HepG2 (cell line): Measurements from ENCODE around the gene HCRT. TPM values are rescaled to one million over a fixed set of nuclear protein-coding genes. Genes with fewer than 3 reads are reported as not detected.

Experiments used
- ATF6 ChIP-seq: sonication (generic); formaldehyde crosslinking; conservative IDR thresholded peaks from 2 replicates; pipeline ENCODE4 v1.4.0; 2020; ENCODE audit warnings: missing genetic modification reagents
- CBX5 ChIP-seq: sonication (generic); formaldehyde crosslinking; IDR thresholded peaks from 2 replicates; pipeline ENCODE4 v1.4.0; 2020; ENCODE audit warnings: missing genetic modification reagents, borderline replicate concordance
- DNMT3B ChIP-seq: conservative IDR thresholded peaks from 2 replicates; pipeline ENCODE4 v1.6.1; 2016; ENCODE audit warnings: missing biosample characterization, control low read depth
- E2F2 ChIP-seq: sonication (generic); formaldehyde crosslinking; IDR thresholded peaks from 2 replicates; pipeline ENCODE4 v1.4.0; 2020; ENCODE audit warnings: missing genetic modification reagents, borderline replicate concordance
- ELK4 ChIP-seq: sonication (generic); formaldehyde crosslinking; IDR thresholded peaks from 2 replicates; pipeline ENCODE4 v1.9.0; 2021; ENCODE audit warnings: missing genetic modification reagents, borderline replicate concordance
- FOXP4 ChIP-seq: sonication (generic); formaldehyde crosslinking; IDR thresholded peaks from 2 replicates; pipeline ENCODE4 v1.4.0; 2020; ENCODE audit warnings: missing genetic modification reagents
- MAX ChIP-seq: IDR thresholded peaks from 2 replicates; pipeline ENCODE4 v1.6.1; 2012; ENCODE audit warnings: inconsistent platforms
- MYPOP ChIP-seq: sonication (generic); formaldehyde crosslinking; IDR thresholded peaks from 2 replicates; pipeline ENCODE4 v1.8.1; 2023; ENCODE audit warnings: mild to moderate bottlenecking, moderate library complexity, missing genetic modification reagents
- RBAK ChIP-seq: sonication (generic); formaldehyde crosslinking; IDR thresholded peaks from 2 replicates; pipeline ENCODE4 v1.5.1; 2020; ENCODE audit warnings: mild to moderate bottlenecking, missing genetic modification reagents
- SMYD3 ChIP-seq: sonication (generic); formaldehyde crosslinking; IDR thresholded peaks from 2 replicates; pipeline ENCODE4 v1.8.1; 2023; ENCODE audit warnings: mild to moderate bottlenecking, missing genetic modification reagents
- ZBTB10 ChIP-seq: sonication (generic); formaldehyde crosslinking; IDR thresholded peaks from 2 replicates; pipeline ENCODE4 v1.4.0; 2020; ENCODE audit warnings: missing genetic modification reagents, borderline replicate concordance
- ZNF121 ChIP-seq: sonication (generic); formaldehyde crosslinking; IDR thresholded peaks from 2 replicates; pipeline ENCODE4 v1.5.0; 2020; ENCODE audit warnings: mild to moderate bottlenecking, missing genetic modification reagents
- ZNF143 ChIP-seq: sonication (generic); formaldehyde crosslinking; IDR thresholded peaks from 2 replicates; pipeline ENCODE4 v1.4.0; 2020; ENCODE audit warnings: missing genetic modification reagents
- ZNF18 ChIP-seq: sonication (generic); formaldehyde crosslinking; IDR thresholded peaks from 2 replicates; pipeline ENCODE4 v1.8.0; 2022; ENCODE audit warnings: mild to moderate bottlenecking, missing genetic modification reagents; ENCODE audit not compliant: insufficient replicate concordance
- ZNF253 ChIP-seq: sonication (generic); formaldehyde crosslinking; IDR thresholded peaks from 2 replicates; pipeline ENCODE4 v1.8.0; 2022; ENCODE audit warnings: mild to moderate bottlenecking, missing genetic modification reagents, borderline replicate concordance
- ZNF879 ChIP-seq: sonication (generic); formaldehyde crosslinking; IDR thresholded peaks from 2 replicates; pipeline ENCODE4 v1.8.1; 2023; ENCODE audit warnings: missing genetic modification reagents
- polyA plus RNA-seq, 8 experiments: library from polyadenylated mRNA; depleted of rRNA in 3 of 8; stranded (reverse) in 7 of 8; unstranded in 1 of 8; fragments of >200 nt; fragmentation: Illumina TruSeq in 4 of 8; extraction: Trizol in 4 of 8; gene quantifications; 2 replicates each; pipeline versions ENCODE4 v1.2.1 to v1.2.3, GENCODE V29; 2011 to 2016; ENCODE audit warnings: low read depth in 4 of 8, missing spikeins in 1 of 8, mixed read lengths in 1 of 8; ENCODE audit not compliant: insufficient read depth in 1 of 8
- total RNA-seq, 5 experiments: library from RNA; depleted of rRNA; stranded (reverse); fragments of >200 nt; fragmentation: Illumina TruSeq; extraction: Trizol; gene quantifications; 2 replicates each; pipeline ENCODE4 v1.2.3, GENCODE V29; 2016; ENCODE audit warnings: low read depth in 1 of 5

The HCRT gene
- total and polyA plus RNA-seq, 2 of the 13 experiments (the other 11 are each of a cell fraction or from before 2014, with no cell fraction given) = not detected

GRCh38 chr17:42179911-42180410 lies 5.3 kb downstream of the HCRT start (continued):
- TF ChIP-seq ZBTB10 = peak; percentile 88
- TF ChIP-seq E2F2 (CRISPR knock-in tag) = peak; percentile 96; the same call in 1 of the 2 replicates
- TF ChIP-seq ZNF143 (CRISPR knock-in tag) = peak; percentile 69
- 0 out of 2 replicates have a peak, but pooled peaks have one; percentile 53 for TF ChIP-seq SMYD3 (CRISPR knock-in tag)
- TF ChIP-seq DNMT3B = peak; percentile 97; the same call in 1 of the 2 replicates
- TF ChIP-seq ELK4 (CRISPR knock-in tag) = peak; percentile 38; the same call in 1 of the 2 replicates
- no peak; the same call in 1 of the 2 replicates for TF ChIP-seq MAX
- TF ChIP-seq CBX5 = peak; percentile 84
- peak; percentile 73; the same call in 1 of the 2 replicates for TF ChIP-seq FOXP4 (CRISPR knock-in tag)
- peak; percentile 98 for TF ChIP-seq ATF6 (CRISPR knock-in tag)
- no peak for TF ChIP-seq ZNF879
- peak; percentile 90 for TF ChIP-seq ZNF18 (CRISPR knock-in tag)
- TF ChIP-seq ZNF121 = 0 out of 2 replicates have a peak, but pooled peaks have one; percentile 44
- TF ChIP-seq MYPOP (CRISPR knock-in tag) = peak; percentile 59; the same call in 1 of the 2 replicates
- TF ChIP-seq RBAK (CRISPR knock-in tag) = 0 out of 2 replicates have a peak, but pooled peaks have one; percentile 48
- no peak for TF ChIP-seq ZNF253 (CRISPR knock-in tag)
